H1 (cell line): ENCODE results near the gene DENND1A. TPM values are rescaled to one million over a fixed set of nuclear protein-coding genes. Genes with fewer than 3 reads are reported as not detected.

Experiments used
- CTCF ChIA-PET: fragments of 300-600 bp; sonication (Branson Sonifier 250); formaldehyde crosslinking; loops from one replicate; lab custom pipeline; 2021; ENCODE audit not compliant: partially characterized antibody; lab: Charles Lee
- POLR2A ChIA-PET: fragments of 300-600 bp; sonication (Branson Sonifier 250); formaldehyde crosslinking; loops from one replicate; lab custom pipeline; 2021; ENCODE audit warnings: inconsistent platforms; ENCODE audit not compliant: partially characterized antibody; lab: Charles Lee
- DNase-seq, 2 experiments: peaks; one replicate each; pipeline versions ENCODE4 v3.0.0 to v3.0.0-alpha.2; 2010 to 2022; ENCODE audit warnings: low spot score in 2 of 2, low read depth in 1 of 2, mixed read lengths in 1 of 2
- FAIRE-seq: peaks from 2 replicates; lab custom pipeline; 2011; peaks lifted over from hg19 to GRCh38; lab: Jason Lieb, UNC
- H2AFZ ChIP-seq: 2 replicates; pipeline ENCODE4 v1.8.1; 2012; ENCODE audit warnings: low read length, inconsistent platforms
- H2AK5ac ChIP-seq: 2 replicates; pipeline ENCODE4 v1.6.1; 2013; ENCODE audit warnings: low read depth, low read length
- H2BK120ac ChIP-seq: replicated peaks from 2 replicates; pipeline ENCODE3; 2013; ENCODE audit warnings: low read depth, low read length, inconsistent platforms
- H2BK12ac ChIP-seq: 2 replicates; pipeline ENCODE4 v1.6.1; 2013; ENCODE audit warnings: low read depth, low read length
- H2BK15ac ChIP-seq: 2 replicates; pipeline ENCODE4 v1.6.1; 2013; ENCODE audit warnings: low read length
- H2BK20ac ChIP-seq: 2 replicates; pipeline ENCODE4 v1.6.1; 2013; ENCODE audit warnings: low read length
- H2BK5ac ChIP-seq: 2 replicates; pipeline ENCODE4 v1.6.1; 2013; ENCODE audit warnings: low read depth, low read length
- H3K14ac ChIP-seq: 2 replicates; pipeline ENCODE4 v1.6.1; 2013; ENCODE audit warnings: inconsistent platforms; ENCODE audit not compliant: insufficient read length
- H3K18ac ChIP-seq: 2 replicates; pipeline ENCODE4 v1.6.1; 2013; ENCODE audit warnings: low read length; ENCODE audit errors: extremely low read depth
- H3K23ac ChIP-seq: 2 replicates; pipeline ENCODE4 v1.6.1; 2013; ENCODE audit warnings: inconsistent platforms; ENCODE audit not compliant: insufficient read length
- H3K23me2 ChIP-seq: 2 replicates; pipeline ENCODE4 v1.6.1; 2013; ENCODE audit warnings: low read depth, low read length
- H3K27ac ChIP-seq: 2 replicates; pipeline ENCODE4 v1.6.1; 2011; ENCODE audit warnings: low read depth, low read length, inconsistent platforms
- H3K27me3 ChIP-seq, 4 experiments: replicated peaks in 1 of 4; 1 replicate in 1 of 4; 2 replicates in 3 of 4; pipeline versions ENCODE4 v1.6.1 to v1.8.1; 2011 to 2013; ENCODE audit warnings: low read length in 3 of 4, mild to moderate bottlenecking in 3 of 4, inconsistent platforms in 2 of 4, mixed read lengths in 2 of 4, moderate library complexity in 1 of 4; ENCODE audit not compliant: control insufficient read depth in 3 of 4, insufficient read depth in 3 of 4; ENCODE audit errors: extremely low read depth in 1 of 4
- H3K36me3 ChIP-seq, 4 experiments: 2 replicates each; pipeline versions ENCODE4 v1.6.1 to v1.8.1; 2011 to 2013; ENCODE audit warnings: mild to moderate bottlenecking in 4 of 4, low read length in 3 of 4, moderate library complexity in 2 of 4, control low read depth in 1 of 4, inconsistent platforms in 1 of 4; ENCODE audit not compliant: insufficient read depth in 4 of 4, control insufficient read depth in 2 of 4
- H3K4ac ChIP-seq: replicated peaks from 2 replicates; pipeline ENCODE3; 2013; ENCODE audit warnings: low read length, low read depth, mixed read lengths, inconsistent platforms; ENCODE audit not compliant: insufficient read length
- H3K4me1 ChIP-seq, 4 experiments: replicated peaks in 1 of 4; 1 replicate in 1 of 4; 2 replicates in 3 of 4; pipeline versions ENCODE4 v1.6.1 to v1.8.1; 2011 to 2013; ENCODE audit warnings: low read length in 3 of 4, inconsistent platforms in 2 of 4, mixed read lengths in 1 of 4; ENCODE audit not compliant: insufficient read depth in 4 of 4, control insufficient read depth in 3 of 4
- H3K4me2 ChIP-seq, 2 experiments: 2 replicates each; pipeline versions ENCODE4 v1.6.1 to v1.8.1; 2011 to 2013; ENCODE audit warnings: low read depth in 2 of 2, low read length in 2 of 2, control low read depth in 1 of 2, inconsistent platforms in 1 of 2, mild to moderate bottlenecking in 1 of 2; ENCODE audit not compliant: insufficient read depth in 1 of 2
- H3K4me3 ChIP-seq, 4 experiments: fragments of 200-600, 300-600 bp in 1 of 4; sonication (generic), shearing (Covaris generic), sonication (Bioruptor Twin) in 1 of 4; 2 replicates each; pipeline versions ENCODE4 v1.5.1 to v1.8.1; 2011 to 2016; ENCODE audit warnings: low read length in 4 of 4, low read depth in 3 of 4, control low read depth in 2 of 4, inconsistent platforms in 2 of 4, mild to moderate bottlenecking in 2 of 4, mixed read lengths in 1 of 4, moderate library complexity in 1 of 4; ENCODE audit not compliant: insufficient read depth in 2 of 4; ENCODE audit errors: extremely low read depth in 1 of 4
- H3K56ac ChIP-seq: replicated peaks from 2 replicates; pipeline ENCODE3; 2013; ENCODE audit warnings: low read depth, mild to moderate bottlenecking, mixed read lengths, low read length, inconsistent platforms; ENCODE audit not compliant: insufficient read length
- H3K79me1 ChIP-seq: 2 replicates; pipeline ENCODE4 v1.6.1; 2013; ENCODE audit warnings: low read depth, low read length, control low read depth
- H3K79me2 ChIP-seq, 2 experiments: 2 replicates each; pipeline versions ENCODE4 v1.6.1 to v1.8.1; 2012 to 2013; ENCODE audit warnings: low read length in 2 of 2, mild to moderate bottlenecking in 2 of 2, inconsistent platforms in 1 of 2; ENCODE audit not compliant: insufficient read depth in 2 of 2, control insufficient read depth in 1 of 2
- H3K9ac ChIP-seq, 4 experiments: replicated peaks in 1 of 4; 1 replicate in 1 of 4; 2 replicates in 3 of 4; pipeline versions ENCODE4 v1.6.1 to v1.8.1; 2011 to 2013; ENCODE audit warnings: low read depth in 3 of 4, low read length in 3 of 4, control low read depth in 2 of 4, mild to moderate bottlenecking in 2 of 4, moderate library complexity in 2 of 4, inconsistent platforms in 1 of 4; ENCODE audit errors: extremely low read depth in 1 of 4
- H3K9me3 ChIP-seq, 2 experiments: 2 replicates each; pipeline versions ENCODE4 v1.6.1 to v1.8.1; 2012 to 2013; ENCODE audit warnings: mild to moderate bottlenecking in 2 of 2, moderate library complexity in 2 of 2, control low read depth in 1 of 2, inconsistent platforms in 1 of 2, low read depth in 1 of 2, low read length in 1 of 2, mixed read lengths in 1 of 2; ENCODE audit not compliant: insufficient read depth in 2 of 2
- H4K20me1 ChIP-seq, 2 experiments: replicated peaks in 1 of 2; 2 replicates each; pipeline versions ENCODE3 to v1.8.1; 2011 to 2013; ENCODE audit warnings: inconsistent platforms in 2 of 2, low read length in 2 of 2, mild to moderate bottlenecking in 1 of 2; ENCODE audit not compliant: insufficient read depth in 2 of 2, control insufficient read depth in 1 of 2
- H4K5ac ChIP-seq: 2 replicates; pipeline ENCODE4 v1.6.1; 2013; ENCODE audit warnings: low read length, low read depth, mixed read lengths, inconsistent platforms; ENCODE audit not compliant: insufficient read length
- H4K8ac ChIP-seq: 2 replicates; pipeline ENCODE4 v1.8.0; 2013; ENCODE audit warnings: mild to moderate bottlenecking, moderate library complexity, low read length, inconsistent platforms; ENCODE audit not compliant: insufficient read depth; ENCODE audit errors: extremely low read depth
- H4K91ac ChIP-seq: replicated peaks from 2 replicates; pipeline ENCODE3; 2013; ENCODE audit warnings: low read length, mixed read lengths, inconsistent platforms; ENCODE audit not compliant: insufficient read length
- ASH2L ChIP-seq: fragments of 200-600, 300-600 bp; sonication (generic); IDR thresholded peaks from one replicate; pipeline ENCODE4 v1.7.1; 2017; ENCODE audit warnings: low read length
- BRCA1 ChIP-seq: IDR thresholded peaks from 2 replicates; pipeline ENCODE4 v1.6.1; 2012; ENCODE audit warnings: low read depth, low read length, improper control_type of control experiment
- CHD1 ChIP-seq: IDR thresholded peaks from 2 replicates; pipeline ENCODE4 v1.6.1; 2012; ENCODE audit warnings: low read depth, low read length, improper control_type of control experiment
- CHD2 ChIP-seq: IDR thresholded peaks from 2 replicates; pipeline ENCODE4 v1.6.1; 2012; ENCODE audit warnings: low read length, improper control_type of control experiment
- CREB1 ChIP-seq: IDR thresholded peaks from 2 replicates; pipeline ENCODE4 v1.6.1; 2012; ENCODE audit warnings: inconsistent platforms
- KDM5A ChIP-seq: fragments of 200-600 bp; IDR thresholded peaks from 2 replicates; pipeline ENCODE4 v1.7.1; 2012; ENCODE audit warnings: mild to moderate bottlenecking, low read length, inconsistent platforms, mixed read lengths
- PHF8 ChIP-seq: fragments of 200-600 bp; sonication (generic); conservative IDR thresholded peaks from 2 replicates; pipeline ENCODE4 v1.7.1; 2012; ENCODE audit warnings: low read depth, mild to moderate bottlenecking, inconsistent platforms, low read length, moderate library complexity
- POLR2AphosphoS5 ChIP-seq: IDR thresholded peaks from 2 replicates; pipeline ENCODE4 v1.6.1; 2011; ENCODE audit warnings: low read depth, low read length
- SP1 ChIP-seq: IDR thresholded peaks from 2 replicates; pipeline ENCODE4 v1.6.1; 2011; ENCODE audit warnings: low read depth, low read length
- WGBS, 2 experiments: shearing (Covaris generic) in 1 of 2; methylation state at CpG; one replicate each; pipeline versions ENCODE4 v1.1.6 to v1.1.7; 2013 to 2015; ENCODE audit warnings: low lambda C conversion rate in 2 of 2, mixed read lengths in 2 of 2, inconsistent platforms in 1 of 2, low coverage in 1 of 2, missing lambda C conversion rate in 1 of 2; ENCODE audit not compliant: insufficient replicate concordance in 2 of 2, insufficient coverage in 1 of 2, insufficient read length in 1 of 2; ENCODE audit errors: extremely low coverage in 1 of 2, missing lambda C conversion rate in 1 of 2; 5-methylcytosine and 5-hydroxymethylcytosine counted together
- polyA plus RNA-seq, 7 experiments: library from polyadenylated mRNA; depleted of rRNA in 3 of 7; stranded (reverse) in 5 of 7; unstranded in 2 of 7; fragments of >200 nt in 5 of 7; fragments of 200-250 nt in 2 of 7; gene quantifications; 1 replicate in 5 of 7; 2 replicates in 1 of 7; 4 replicates in 1 of 7; pipeline versions ENCODE4 v1.2.1 to v1.2.3, GENCODE V29; 2011 to 2013; ENCODE audit warnings: missing spikeins in 2 of 7, mixed read lengths in 2 of 7
- total RNA-seq: library from RNA; stranded (reverse); fragmentation: NEBNext Ultra II Directional; extraction: Animal tissue kit (Norgen Biotek cat#: 25700); gene quantifications from 2 replicates; pipeline ENCODE4 v1.2.1, GENCODE V29; 2021
- TF ChIP-seq, protein P1 (sequence below): IDR thresholded peaks from 2 replicates; pipeline ENCODE4 v1.6.1; 2012; ENCODE audit warnings: inconsistent platforms
- TF ChIP-seq, protein P2 (sequence below): IDR thresholded peaks from 2 replicates; pipeline ENCODE4 v1.6.1; 2011; ENCODE audit warnings: low read length, improper control_type of control experiment

DENND1A gene
- total and polyA plus RNA-seq, 2 of the 8 experiments (the other 6 are each of a cell fraction or from before 2014, with no cell fraction given), result 24.1 to 26.4 TPM

DNA sequence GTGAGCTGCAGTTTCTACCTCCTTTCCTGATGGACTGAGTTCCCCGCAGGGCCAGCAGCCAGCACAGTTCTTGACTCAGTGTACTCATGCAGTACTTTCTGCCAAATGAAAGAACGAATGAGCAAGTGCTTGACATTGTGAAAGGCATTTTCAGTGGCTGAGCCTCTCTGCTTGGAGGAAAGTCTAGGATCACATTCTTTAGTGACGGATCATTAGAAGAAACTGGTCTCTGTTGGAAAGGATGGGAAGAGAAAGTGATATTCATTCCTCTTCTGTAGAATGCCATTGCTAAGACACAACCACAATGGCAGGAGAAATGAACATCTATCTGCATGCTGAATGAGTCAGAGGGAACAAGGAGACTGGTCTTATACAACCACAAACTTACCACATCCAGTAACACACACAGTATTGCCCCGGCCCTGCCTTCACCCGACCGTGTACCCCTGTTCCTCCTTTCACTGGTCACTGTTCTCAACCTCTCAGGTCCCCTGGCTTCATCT lies 367.0 kb downstream of the DENND1A start:
- POLR2A ChIA-PET, result no interaction called here
- no peaks in the 10 kb centered on the region for H3K9me3 ChIP-seq
- no peak overlapping the region for H2BK20ac ChIP-seq
- H2BK15ac ChIP-seq, result no peak overlapping the region
- H2AK5ac ChIP-seq, result no peak overlapping the region; the same call in 1 of the 2 replicates
- peaks cover 0 to 9% (median 3%) of the 10 kb centered on the region in 4 experiments; a peak in 4 of 7 replicates for H3K4me1 ChIP-seq
- no peak overlapping the region for H3K27ac ChIP-seq
- 93% methylated on average over 6 of the region's 6 CpGs; no CpG with 5 or more reads in 1 of the 2 experiments for WGBS, 2 experiments
- FAIRE-seq, result no peak
- H3K79me2 ChIP-seq, result no peaks in the 10 kb centered on the region
- H3K9ac ChIP-seq, result no peak overlapping the region
- no peak overlapping the region for H3K23ac ChIP-seq
- H3K56ac ChIP-seq, result no peak overlapping the region
- no peak overlapping the region for H3K14ac ChIP-seq
- no peaks in the 10 kb centered on the region for H3K79me1 ChIP-seq
- no peak overlapping the region for H3K4ac ChIP-seq
- no peak overlapping the region for H2AFZ ChIP-seq
- H4K20me1 ChIP-seq, result no peaks in the 10 kb centered on the region
- no peaks in the 10 kb centered on the region; the same call in 1 of the 2 replicates for H3K23me2 ChIP-seq
- H3K4me3 ChIP-seq, result no peak overlapping the region
- H3K36me3 ChIP-seq, result no peaks in the 10 kb centered on the region
- no peaks in the 10 kb centered on the region for H3K27me3 ChIP-seq
- CTCF ChIA-PET, result interaction anchor here (1.4 to 1.5 kb wide), 2 partner anchors 12 to 20 kb away, joined by 4 read pairs; no protein-coding TSS in a partner anchor
- H4K8ac ChIP-seq, result no peak overlapping the region
- H3K18ac ChIP-seq, result no peak overlapping the region; the same call in 1 of the 2 replicates
- TF ChIP-seq KDM5A (no peak), CHD2 (no peak), POLR2AphosphoS5 (no peak), SP1 (no peak), PHF8 (no peak), CHD1 (no peak), BRCA1 (no peak), CREB1 (no peak), ASH2L (no peak)
- TF ChIP-seq, protein P1, sequence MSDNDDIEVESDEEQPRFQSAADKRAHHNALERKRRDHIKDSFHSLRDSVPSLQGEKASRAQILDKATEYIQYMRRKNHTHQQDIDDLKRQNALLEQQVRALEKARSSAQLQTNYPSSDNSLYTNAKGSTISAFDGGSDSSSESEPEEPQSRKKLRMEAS, result no peak
- TF ChIP-seq, protein P2, sequence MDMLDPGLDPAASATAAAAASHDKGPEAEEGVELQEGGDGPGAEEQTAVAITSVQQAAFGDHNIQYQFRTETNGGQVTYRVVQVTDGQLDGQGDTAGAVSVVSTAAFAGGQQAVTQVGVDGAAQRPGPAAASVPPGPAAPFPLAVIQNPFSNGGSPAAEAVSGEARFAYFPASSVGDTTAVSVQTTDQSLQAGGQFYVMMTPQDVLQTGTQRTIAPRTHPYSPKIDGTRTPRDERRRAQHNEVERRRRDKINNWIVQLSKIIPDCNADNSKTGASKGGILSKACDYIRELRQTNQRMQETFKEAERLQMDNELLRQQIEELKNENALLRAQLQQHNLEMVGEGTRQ, result no peak
- TF ChIP-seq, all 59 proteins: peak for 0
- DNase-seq, result no peak
- Histone ChIP-seq H2BK5ac (no peak overlapping the region), H4K5ac (no peak overlapping the region), H2BK12ac (no peak overlapping the region), H3K4me2 (no peak overlapping the region), H4K91ac (no peak overlapping the region), H2BK120ac (no peak overlapping the region)
